Stimulated activated naive B cell treated with anti-CD40 and anti-IgM and Interleukin-4, amounts not matched to agents 10 μg/mL and 1 μg/mL and 100 μg/mL, for 72 hours (primary cell): Measurements from ENCODE around the gene GP2.
"Not testable (repeated sequence)": the region's sequence is repeated elsewhere in the genome, so short reads cannot be mapped to it uniquely, and the experiment has no call there.

Experiments
- ATAC-seq, 2 donors: fragments of 150-1000 bp; cut with Tn5 transposase; replicated peaks; 2 replicates each; pipeline ENCODE4 v1.10.0; 2021; ENCODE audit warnings: moderate library complexity in 1 of 2
- DNase-seq: peaks from one replicate; pipeline ENCODE4 v3.0.0; 2021
- H3K27ac Mint-ChIP-seq: one replicate; pipeline ENCODE4 v1.8.0; 2022; ENCODE audit warnings: mild to moderate bottlenecking, mixed read lengths
- H3K27me3 Mint-ChIP-seq, 2 donors: one replicate each; pipeline ENCODE4 v1.8.0; 2022; ENCODE audit warnings: mixed read lengths in 2 of 2
- H3K36me3 Mint-ChIP-seq, 2 donors: one replicate each; pipeline ENCODE4 v1.8.0; 2022; ENCODE audit warnings: mixed read lengths in 2 of 2, mild to moderate bottlenecking in 1 of 2
- H3K4me1 Mint-ChIP-seq, 2 donors: one replicate each; pipeline ENCODE4 v1.8.0; 2022; ENCODE audit warnings: mixed read lengths in 2 of 2, mild to moderate bottlenecking in 1 of 2
- H3K4me3 Mint-ChIP-seq, 2 donors: one replicate each; pipeline ENCODE4 v1.8.0; 2022; ENCODE audit warnings: mild to moderate bottlenecking in 2 of 2, mixed read lengths in 2 of 2, moderate library complexity in 1 of 2
- H3K9me3 Mint-ChIP-seq, 2 donors: one replicate each; pipeline ENCODE4 v1.8.0; 2022; ENCODE audit warnings: mixed read lengths in 2 of 2, mild to moderate bottlenecking in 1 of 2

The GP2 gene

GRCh38 chr16:20336955-20337354 is 9.6 kb upstream of the GP2 start:
- H3K9me3 Mint-ChIP-seq: peaks cover 0 to 4% of the 10 kb centered on the region in 2 donors
- DNase-seq (no peak), ATAC-seq (no peak)
- H3K4me1 Mint-ChIP-seq: no peaks in the 10 kb centered on the region
- H3K4me3 Mint-ChIP-seq: no peak overlapping the region
- no peak overlapping the region for H3K27ac Mint-ChIP-seq
- H3K36me3 Mint-ChIP-seq: no peaks in the 10 kb centered on the region
- H3K27me3 Mint-ChIP-seq: peaks cover 4 to 6% of the 10 kb centered on the region in 2 donors

DNA sequence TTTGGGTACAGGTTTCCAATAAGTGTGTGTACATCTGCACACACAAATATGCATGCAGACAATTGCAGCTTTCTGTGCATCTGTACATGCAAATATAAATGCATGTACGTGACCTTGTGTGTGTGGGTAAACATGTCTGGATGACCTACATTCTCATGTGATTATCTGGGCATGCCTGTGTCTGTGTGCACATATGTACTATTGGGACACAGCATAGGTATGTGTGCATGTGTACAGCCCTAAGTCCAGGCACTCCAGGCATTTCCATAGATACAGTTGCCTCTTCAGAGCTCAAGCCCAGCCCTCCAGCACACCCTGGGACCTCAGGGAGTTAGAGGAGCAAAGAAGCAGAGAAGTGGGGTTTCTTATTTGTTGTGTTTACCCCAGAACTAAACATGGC is 7.1 kb upstream of the GP2 start:
- ATAC-seq (no peak), DNase-seq (no peak)
- Mint-ChIP-seq H3K9me3 (no peaks in the 10 kb centered on the region), H3K27ac (no peak overlapping the region), H3K36me3 (no peaks in the 10 kb centered on the region), H3K27me3 (peaks cover 0 to 6% of the 10 kb centered on the region in 2 donors), H3K4me1 (no peaks in the 10 kb centered on the region), H3K4me3 (no peak overlapping the region)

- Mint-ChIP-seq H3K4me1 (no peaks in the 10 kb centered on the region), H3K4me3 (no peak overlapping the region), H3K27ac (no peak overlapping the region), H3K9me3 (no peaks in the 10 kb centered on the region), H3K27me3 (peaks cover 0 to 6% of the 10 kb centered on the region in 2 donors), H3K36me3 (no peaks in the 10 kb centered on the region)
- ATAC-seq (no peak), DNase-seq (no peak)
Measured at GRCh38 chr16:20333120-20333519, 5.8 kb upstream of the GP2 start.

DNA sequence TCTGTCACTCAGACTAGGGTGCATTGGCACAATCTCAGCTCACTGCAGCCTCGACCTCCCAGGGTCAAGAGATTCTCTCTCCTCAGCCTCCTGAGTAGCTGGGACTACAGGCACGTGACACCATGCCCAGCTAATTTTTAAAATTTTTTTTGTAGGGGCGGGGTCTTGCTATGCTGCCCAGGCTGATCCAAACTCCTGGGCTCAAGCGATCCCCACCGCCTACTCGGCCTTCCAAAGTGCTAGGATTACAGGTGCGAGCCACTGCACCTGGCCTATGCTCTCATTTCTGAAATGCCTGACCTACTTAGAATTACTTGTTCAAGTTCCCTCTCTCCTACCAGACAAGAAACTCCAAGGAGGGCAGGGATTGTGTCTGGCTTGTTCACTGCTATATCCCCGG is 5.1 kb upstream of the GP2 start:
- no peak overlapping the region for H3K27ac Mint-ChIP-seq
- no peaks in the 10 kb centered on the region for H3K9me3 Mint-ChIP-seq
- ATAC-seq (no peak), DNase-seq (no peak)
- H3K36me3 Mint-ChIP-seq: no peaks in the 10 kb centered on the region
- H3K27me3 Mint-ChIP-seq: peaks cover 0 to 6% of the 10 kb centered on the region in 2 donors
- no peak overlapping the region for H3K4me3 Mint-ChIP-seq
- H3K4me1 Mint-ChIP-seq: no peaks in the 10 kb centered on the region

GRCh38 chr16:20331635-20332034 is 4.3 kb upstream of the GP2 start:
- no peak overlapping the region for H3K4me3 Mint-ChIP-seq
- ATAC-seq (no peak), DNase-seq (no peak)
- no peaks in the 10 kb centered on the region for H3K9me3 Mint-ChIP-seq
- H3K36me3 Mint-ChIP-seq: no peaks in the 10 kb centered on the region
- no peak overlapping the region for H3K27ac Mint-ChIP-seq
- no peaks in the 10 kb centered on the region for H3K4me1 Mint-ChIP-seq
- peaks cover 0 to 6% of the 10 kb centered on the region in 2 donors for H3K27me3 Mint-ChIP-seq

DNA sequence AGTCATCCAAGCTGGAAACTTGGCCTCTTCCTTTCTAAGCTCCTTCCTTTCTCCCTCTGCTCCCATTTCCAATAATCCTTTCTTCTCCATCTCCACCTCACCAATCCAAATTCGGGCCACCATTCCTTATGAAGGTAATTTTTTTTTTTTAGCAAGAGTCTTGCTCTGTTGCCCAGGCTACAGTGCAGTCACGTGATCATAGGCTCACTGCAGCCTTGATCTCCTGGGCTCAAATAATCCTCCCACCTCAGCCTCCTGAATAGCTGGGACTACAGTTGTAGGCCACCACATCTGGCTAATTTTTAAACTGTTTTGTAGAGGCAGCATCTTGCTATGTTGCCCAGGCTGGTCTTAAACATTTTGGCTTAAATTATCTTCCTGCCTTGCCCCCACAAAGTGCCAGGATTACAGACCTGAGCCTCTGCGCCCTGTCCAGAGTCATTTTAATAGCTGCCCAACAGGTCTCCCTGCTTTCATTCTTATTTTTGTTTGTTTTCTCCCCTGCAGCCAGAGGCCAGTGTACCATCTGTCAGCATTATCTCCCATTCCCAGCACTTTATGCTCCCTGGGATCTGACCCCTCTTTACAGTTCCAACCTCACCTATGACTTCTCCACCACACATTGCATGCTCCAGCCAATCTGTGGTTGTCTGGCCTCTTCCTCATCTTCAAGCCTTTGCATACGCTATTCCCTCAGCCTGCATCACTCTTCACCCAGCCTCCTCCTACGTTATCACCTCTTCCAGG is 2.3 kb upstream of the GP2 start:
- DNase-seq (no peak), ATAC-seq (no peak)
- no peaks in the 10 kb centered on the region for H3K9me3 Mint-ChIP-seq
- no peaks in the 10 kb centered on the region for H3K4me1 Mint-ChIP-seq
- H3K36me3 Mint-ChIP-seq: no peaks in the 10 kb centered on the region
- no peaks in the 10 kb centered on the region for H3K27me3 Mint-ChIP-seq
- no peak overlapping the region for H3K4me3 Mint-ChIP-seq
- no peak overlapping the region for H3K27ac Mint-ChIP-seq

DNA sequence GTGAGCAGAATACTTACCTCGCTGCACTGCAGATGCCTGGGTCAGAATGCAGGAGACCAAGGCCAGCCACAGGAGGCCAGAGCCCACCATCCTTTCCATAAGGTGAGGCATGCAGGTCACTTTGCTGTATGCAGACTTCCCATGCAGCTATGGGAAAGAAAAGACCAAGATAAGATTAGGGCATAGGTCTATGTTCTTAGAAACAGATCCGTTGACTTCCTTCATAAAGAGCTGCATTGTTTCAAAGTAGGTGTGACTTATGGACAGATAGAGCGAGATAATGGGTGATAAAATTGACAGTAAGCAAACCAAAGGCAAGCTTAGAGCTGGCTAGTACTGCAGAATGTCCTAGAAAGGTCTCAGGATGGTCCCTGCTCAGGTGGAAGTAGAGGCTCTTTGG is 992 bp downstream of the GP2 start:
- no peaks in the 10 kb centered on the region for H3K4me1 Mint-ChIP-seq
- H3K36me3 Mint-ChIP-seq: no peaks in the 10 kb centered on the region
- ATAC-seq (no peak), DNase-seq (no peak)
- peaks cover 5 to 7% of the 10 kb centered on the region in 2 donors for H3K27me3 Mint-ChIP-seq
- H3K9me3 Mint-ChIP-seq: no peaks in the 10 kb centered on the region
- no peak overlapping the region for H3K27ac Mint-ChIP-seq
- H3K4me3 Mint-ChIP-seq: no peak overlapping the region

DNA sequence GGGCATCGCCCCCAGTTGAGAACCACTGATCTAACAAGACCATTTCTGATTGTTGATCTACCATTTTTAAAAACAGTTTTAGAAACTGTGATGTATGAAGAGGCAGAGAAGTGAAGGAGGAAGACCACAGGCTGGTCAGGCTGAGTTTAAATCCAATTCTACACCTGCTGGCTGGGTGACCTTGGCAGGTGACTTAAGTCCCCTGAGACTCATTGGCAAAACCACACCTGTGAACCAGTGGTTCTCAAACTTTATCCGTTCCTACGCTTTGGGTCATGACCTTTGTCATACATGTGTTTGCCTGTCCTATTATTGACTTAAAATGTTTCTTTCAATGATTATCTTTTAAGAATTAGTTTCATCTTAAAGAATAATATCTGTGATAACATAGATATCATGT is 2.3 kb downstream of the GP2 start:
- Mint-ChIP-seq H3K36me3 (no peaks in the 10 kb centered on the region), H3K4me1 (no peaks in the 10 kb centered on the region), H3K27me3 (peaks cover 5 to 8% of the 10 kb centered on the region in 2 donors), H3K4me3 (no peak overlapping the region), H3K27ac (no peak overlapping the region), H3K9me3 (no peaks in the 10 kb centered on the region)
- DNase-seq: no peak
- no peak for ATAC-seq

DNA sequence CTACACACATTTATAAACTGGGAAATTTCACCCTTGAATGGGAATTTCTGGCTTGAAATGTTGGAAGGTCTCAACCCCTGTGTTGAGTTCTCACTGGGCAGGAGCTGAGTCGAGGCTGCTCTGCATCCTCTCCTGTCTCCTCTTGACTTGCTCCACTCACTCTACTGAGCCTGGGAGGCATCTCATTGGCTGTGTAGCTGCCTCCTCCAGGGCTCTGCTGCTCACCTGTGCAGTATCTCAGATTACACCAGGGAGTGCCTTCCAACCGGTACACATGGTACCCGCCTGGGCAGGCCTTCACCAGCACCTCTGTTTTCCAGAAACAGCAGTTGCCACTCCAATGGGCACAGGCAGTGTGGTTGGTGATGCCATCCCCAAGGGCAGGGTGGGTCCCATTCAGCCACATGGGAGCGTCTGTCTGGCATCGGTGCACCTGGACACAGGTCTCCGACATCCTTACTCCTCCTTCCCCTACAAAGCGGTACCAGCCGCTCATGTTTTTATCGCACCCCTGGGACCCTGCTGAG is 3.7 kb downstream of the GP2 start:
- Mint-ChIP-seq H3K4me1 (no peaks in the 10 kb centered on the region), H3K27ac (no peak overlapping the region), H3K27me3 (peaks cover 5 to 8% of the 10 kb centered on the region in 2 donors), H3K4me3 (no peak overlapping the region), H3K36me3 (no peaks in the 10 kb centered on the region), H3K9me3 (no peaks in the 10 kb centered on the region)
- no peak for DNase-seq
- no peak for ATAC-seq

GRCh38 chr16:20322696-20323095 is 4.6 kb downstream of the GP2 start:
- H3K4me1 Mint-ChIP-seq: no peaks in the 10 kb centered on the region
- DNase-seq (no peak), ATAC-seq (no peak)
- no peak overlapping the region for H3K27ac Mint-ChIP-seq
- H3K27me3 Mint-ChIP-seq: peaks cover 5 to 8% of the 10 kb centered on the region in 2 donors
- no peak overlapping the region for H3K4me3 Mint-ChIP-seq
- no peaks in the 10 kb centered on the region for H3K9me3 Mint-ChIP-seq
- no peaks in the 10 kb centered on the region for H3K36me3 Mint-ChIP-seq

DNA sequence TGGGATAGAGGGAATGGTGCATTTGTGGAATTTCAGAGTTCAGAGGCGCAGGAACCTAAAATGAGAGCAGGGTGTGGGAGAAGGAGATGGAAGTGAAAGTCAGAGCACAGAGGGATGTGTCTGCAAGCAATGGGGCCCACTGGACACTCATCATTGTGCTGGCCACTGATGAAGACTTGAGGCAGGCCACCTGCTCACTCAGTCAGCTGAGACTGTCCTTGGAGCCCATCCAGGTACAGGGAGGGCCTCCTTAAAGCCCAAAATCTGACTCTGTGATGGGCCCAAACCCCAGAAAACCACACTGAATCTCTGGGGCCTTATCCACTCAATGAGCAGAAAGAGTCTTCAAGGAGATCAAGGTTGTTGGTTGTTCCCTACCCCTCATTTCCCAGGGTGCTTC is 5.6 kb downstream of the GP2 start:
- H3K27ac Mint-ChIP-seq: no peak overlapping the region
- no peaks in the 10 kb centered on the region for H3K4me1 Mint-ChIP-seq
- peaks cover 8 to 10% of the 10 kb centered on the region in 2 donors for H3K27me3 Mint-ChIP-seq

GRCh38 chr16:20321051-20321450 is 6.3 kb downstream of the GP2 start:
- H3K4me1 Mint-ChIP-seq, H3K27ac Mint-ChIP-seq, DNase-seq, ATAC-seq, H3K9me3 Mint-ChIP-seq, H3K4me3 Mint-ChIP-seq, H3K36me3 Mint-ChIP-seq: not testable (repeated sequence)
- H3K27me3 Mint-ChIP-seq: peaks cover 11 to 12% of the 10 kb centered on the region in 2 donors

More for the DNA sequence above, 5.6 kb downstream of the GP2 start:
- ATAC-seq (no peak), DNase-seq (no peak)
- Mint-ChIP-seq H3K36me3 (no peaks in the 10 kb centered on the region), H3K9me3 (no peaks in the 10 kb centered on the region), H3K4me3 (no peak overlapping the region)

DNA sequence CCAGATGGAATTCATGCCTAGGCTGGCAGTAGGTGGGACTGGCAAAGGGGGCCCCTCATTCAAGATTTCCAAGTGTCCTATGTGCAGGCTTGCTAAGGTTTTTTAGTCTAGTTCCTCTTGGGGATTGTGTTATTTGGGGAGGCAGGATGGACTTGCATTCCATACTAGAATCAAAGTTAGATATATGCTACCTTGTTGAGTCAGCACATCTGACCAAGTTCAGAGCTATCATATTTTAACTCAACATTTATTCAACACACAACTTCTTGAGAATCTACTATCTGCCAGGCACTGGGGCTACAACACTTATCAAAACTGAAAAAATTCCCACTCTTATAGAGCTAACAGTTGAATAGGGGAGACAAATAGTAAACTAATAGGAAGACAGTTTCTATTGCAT is 6.7 kb downstream of the GP2 start:
- Mint-ChIP-seq H3K27me3 (peaks cover 11 to 12% of the 10 kb centered on the region in 2 donors), H3K9me3 (no peaks in the 10 kb centered on the region), H3K36me3 (no peaks in the 10 kb centered on the region), H3K4me3 (no peak overlapping the region), H3K4me1 (no peaks in the 10 kb centered on the region), H3K27ac (no peak overlapping the region)
- ATAC-seq (no peak), DNase-seq (no peak)

- Mint-ChIP-seq H3K4me1 (no peaks in the 10 kb centered on the region), H3K9me3 (no peaks in the 10 kb centered on the region), H3K27ac (no peak overlapping the region), H3K36me3 (no peaks in the 10 kb centered on the region), H3K27me3 (peaks cover 11 to 12% of the 10 kb centered on the region in 2 donors), H3K4me3 (no peak overlapping the region)
- ATAC-seq: no peak
- no peak for DNase-seq
Measured at GRCh38 chr16:20320178-20320577, 7.1 kb downstream of the GP2 start.

GRCh38 chr16:20319406-20319805 is 7.9 kb downstream of the GP2 start:
- H3K4me3 Mint-ChIP-seq: no peak overlapping the region
- peaks cover 11 to 12% of the 10 kb centered on the region in 2 donors for H3K27me3 Mint-ChIP-seq
- H3K4me1 Mint-ChIP-seq: no peaks in the 10 kb centered on the region
- DNase-seq (no peak), ATAC-seq (no peak)
- no peaks in the 10 kb centered on the region for H3K36me3 Mint-ChIP-seq
- H3K27ac Mint-ChIP-seq: no peak overlapping the region
- no peaks in the 10 kb centered on the region for H3K9me3 Mint-ChIP-seq
